Activated T-helper 17 cell treated with anti-CD3 and anti-CD28 coated beads, Interleukin-2, amount 50 U/mL, for 72 hours (primary cell): Measurements from ENCODE around the gene C6orf62. TPM values are rescaled to one million over a fixed set of nuclear protein-coding genes. Genes with fewer than 3 reads are reported as not detected.
"Not testable (repeated sequence)": the region's sequence is repeated elsewhere in the genome, so short reads cannot be mapped to it uniquely, and the experiment has no call there.

Experiments
- ATAC-seq: fragments of 150-1000 bp; cut with Tn5 transposase; replicated peaks from 2 replicates; pipeline ENCODE4 v1.10.0; 2021; ENCODE audit warnings: mild to moderate bottlenecking, moderate library complexity
- H3K27ac Mint-ChIP-seq: one replicate; pipeline ENCODE4 v1.8.0; 2022; ENCODE audit warnings: mixed read lengths
- H3K27me3 Mint-ChIP-seq: one replicate; pipeline ENCODE4 v1.8.0; 2022; ENCODE audit warnings: mixed read lengths
- H3K36me3 Mint-ChIP-seq: one replicate; pipeline ENCODE4 v1.8.0; 2022; ENCODE audit warnings: low read depth, mild to moderate bottlenecking, mixed read lengths
- H3K4me1 Mint-ChIP-seq: one replicate; pipeline ENCODE4 v1.8.0; 2022; ENCODE audit warnings: mixed read lengths
- H3K4me3 Mint-ChIP-seq: one replicate; pipeline ENCODE4 v1.8.0; 2022; ENCODE audit warnings: mild to moderate bottlenecking, mixed read lengths
- H3K9me3 Mint-ChIP-seq: one replicate; pipeline ENCODE4 v1.8.0; 2022; ENCODE audit warnings: mixed read lengths
- total RNA-seq, 2 donors: library from RNA; stranded (reverse); gene quantifications; one replicate each; pipeline ENCODE4 v1.2.3, GENCODE V29; 2022

The C6orf62 gene
- total RNA-seq, 2 donors from 2014 or later, result 106 to 185 TPM

GRCh38 chr6:24721461-24722215 lies 2.7 kb upstream of the C6orf62 start:
- Mint-ChIP-seq H3K4me1 (peaks cover 6% of the 10 kb centered on the region), H3K9me3 (no peaks in the 10 kb centered on the region), H3K27me3 (no peaks in the 10 kb centered on the region), H3K4me3 (peak overlapping the region; percentile 79), H3K36me3 (peaks cover 48% of the 10 kb centered on the region), H3K27ac (peak overlapping the region; percentile 99)
- peak; percentile 71 for ATAC-seq

- Mint-ChIP-seq H3K9me3 (no peaks in the 10 kb centered on the region), H3K4me1 (peaks cover 9% of the 10 kb centered on the region), H3K27ac (peak overlapping the region; percentile 99), H3K27me3 (no peaks in the 10 kb centered on the region), H3K4me3 (peak overlapping the region; percentile 79), H3K36me3 (peaks cover 56% of the 10 kb centered on the region)
- ATAC-seq, result peak; percentile 89
Observed at GRCh38 chr6:24720604-24721460, 1.9 kb upstream of the C6orf62 start.

DNA sequence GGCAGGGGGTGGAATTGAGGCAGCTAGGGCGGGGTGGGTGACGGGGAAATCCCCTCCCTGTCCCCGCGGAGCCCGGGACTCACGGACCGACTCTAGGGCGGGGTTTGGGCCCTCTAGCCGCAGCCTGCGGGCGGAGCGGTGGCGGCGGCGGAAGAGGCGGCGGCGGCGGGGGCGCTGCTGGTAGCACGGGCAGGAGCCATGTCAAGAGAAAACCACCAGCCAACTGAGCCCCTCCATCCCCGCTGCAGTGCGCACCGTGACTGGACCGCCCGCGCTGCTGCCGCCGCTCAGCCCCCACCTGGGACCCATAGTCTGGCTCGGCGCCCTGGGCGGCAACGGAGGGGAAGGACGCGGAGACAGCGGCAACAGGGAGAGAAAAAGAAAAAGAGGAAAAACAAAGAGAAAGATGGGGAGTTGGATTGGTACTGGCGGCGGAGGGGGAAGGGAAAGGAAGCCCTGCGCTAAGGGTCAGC lies 1.2 kb upstream of the C6orf62 start:
- Mint-ChIP-seq H3K36me3 (peaks cover 63% of the 10 kb centered on the region), H3K4me1 (peaks cover 12% of the 10 kb centered on the region), H3K27me3 (no peaks in the 10 kb centered on the region), H3K4me3 (peak overlapping the region; percentile 79), H3K27ac (peak overlapping the region; percentile 99), H3K9me3 (no peaks in the 10 kb centered on the region)
- peak; percentile 3 for ATAC-seq

- Mint-ChIP-seq H3K9me3 (no peaks in the 10 kb centered on the region), H3K36me3 (peaks cover 78% of the 10 kb centered on the region), H3K27me3 (no peaks in the 10 kb centered on the region), H3K4me3 (peak overlapping the region; percentile 79), H3K27ac (peak overlapping the region; percentile 99), H3K4me1 (peaks cover 22% of the 10 kb centered on the region)
- ATAC-seq, result no peak
Observed at GRCh38 chr6:24718449-24719124, 367 bp downstream of the C6orf62 start.

DNA sequence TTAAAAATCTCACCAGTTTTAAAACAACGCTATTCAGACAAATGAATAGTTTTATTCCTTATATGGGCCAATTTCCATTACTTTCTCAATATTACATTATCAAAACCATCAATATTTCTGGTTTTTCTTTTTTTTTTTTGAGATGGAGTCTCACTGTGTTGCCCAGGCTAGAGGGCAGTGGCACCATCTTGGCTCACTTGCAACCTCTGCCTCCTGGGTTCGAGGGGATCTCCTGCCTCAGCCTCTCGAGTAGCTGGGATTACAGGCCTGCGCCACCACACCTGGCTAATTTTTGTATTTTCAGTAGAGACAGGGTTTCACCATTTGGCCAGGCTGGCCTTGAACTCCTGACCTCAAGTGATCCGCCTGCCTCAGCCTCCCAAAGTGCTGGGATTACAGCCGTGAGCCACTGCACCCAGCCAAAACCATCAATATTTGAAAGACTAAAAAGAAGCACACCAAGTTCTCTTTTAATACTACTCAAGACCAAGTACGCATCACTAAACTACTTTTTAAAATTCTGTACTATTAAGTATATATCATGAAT lies 2.3 kb downstream of the C6orf62 start:
- Mint-ChIP-seq H3K27ac (peak overlapping the region; percentile 46), H3K4me3 (peak overlapping the region; percentile 79), H3K4me1 (peaks cover 31% of the 10 kb centered on the region), H3K36me3 (peaks cover 97% of the 10 kb centered on the region)
- not testable (repeated sequence) for ATAC-seq, H3K27me3 Mint-ChIP-seq, H3K9me3 Mint-ChIP-seq

- Mint-ChIP-seq H3K27ac (peak overlapping the region; percentile 73), H3K4me3 (peak overlapping the region; percentile 47)
- peak; percentile 59 for ATAC-seq
Observed at GRCh38 chr6:24710519-24711303, 8.2 kb downstream of the C6orf62 start.

GRCh38 chr6:24709014-24709711 lies 9.8 kb downstream of the C6orf62 start:
- ATAC-seq, result no peak
- no peak overlapping the region for H3K4me3 Mint-ChIP-seq
- no peaks in the 10 kb centered on the region for H3K27me3 Mint-ChIP-seq
- peaks cover 100% of the 10 kb centered on the region for H3K36me3 Mint-ChIP-seq
- H3K9me3 Mint-ChIP-seq, result no peaks in the 10 kb centered on the region
- H3K27ac Mint-ChIP-seq, result no peak overlapping the region
- peaks cover 40% of the 10 kb centered on the region for H3K4me1 Mint-ChIP-seq

More at GRCh38 chr6:24710519-24711303, 8.2 kb downstream of the C6orf62 start:
- peaks cover 40% of the 10 kb centered on the region for H3K4me1 Mint-ChIP-seq
- H3K36me3 Mint-ChIP-seq, result peaks cover 100% of the 10 kb centered on the region
- H3K27me3 Mint-ChIP-seq, result no peaks in the 10 kb centered on the region
- H3K9me3 Mint-ChIP-seq, result no peaks in the 10 kb centered on the region

- Mint-ChIP-seq H3K4me3 (no peak overlapping the region), H3K27ac (no peak overlapping the region), H3K36me3 (peaks cover 100% of the 10 kb centered on the region), H3K27me3 (no peaks in the 10 kb centered on the region), H3K4me1 (peaks cover 39% of the 10 kb centered on the region), H3K9me3 (no peaks in the 10 kb centered on the region)
- no peak for ATAC-seq
Observed at GRCh38 chr6:24708612-24709011, 10.3 kb downstream of the C6orf62 start.

DNA sequence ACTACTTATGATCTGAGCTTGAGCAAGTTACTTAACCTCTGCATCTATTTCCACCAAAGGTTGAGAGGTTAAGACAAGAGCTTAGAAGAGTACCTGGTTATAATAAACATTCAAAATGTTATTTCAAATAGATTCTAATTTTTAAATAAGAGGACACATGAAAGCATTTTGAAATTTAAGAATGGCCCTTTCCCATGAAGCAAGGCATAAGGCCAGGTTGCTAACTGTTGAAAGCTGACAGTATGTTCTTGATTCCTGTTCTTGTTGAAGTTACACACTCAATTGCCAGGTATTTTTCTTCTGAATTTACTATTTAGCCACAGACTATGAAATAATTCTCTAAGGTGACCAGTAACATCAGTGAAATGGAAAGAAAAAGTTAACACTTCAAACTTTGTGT lies 14.5 kb downstream of the C6orf62 start:
- Mint-ChIP-seq H3K9me3 (no peaks in the 10 kb centered on the region), H3K27me3 (no peaks in the 10 kb centered on the region), H3K4me3 (no peak overlapping the region), H3K36me3 (peaks cover 98% of the 10 kb centered on the region), H3K27ac (no peak overlapping the region), H3K4me1 (peaks cover 36% of the 10 kb centered on the region)
- no peak for ATAC-seq

GRCh38 chr6:24702720-24703282 lies 16.2 kb downstream of the C6orf62 start:
- no peak overlapping the region for H3K4me3 Mint-ChIP-seq
- peaks cover 38% of the 10 kb centered on the region for H3K4me1 Mint-ChIP-seq
- H3K27ac Mint-ChIP-seq, result peak overlapping the region; percentile 86
- H3K9me3 Mint-ChIP-seq, result no peaks in the 10 kb centered on the region
- no peak for ATAC-seq
- H3K36me3 Mint-ChIP-seq, result peaks cover 95% of the 10 kb centered on the region
- H3K27me3 Mint-ChIP-seq, result no peaks in the 10 kb centered on the region

DNA sequence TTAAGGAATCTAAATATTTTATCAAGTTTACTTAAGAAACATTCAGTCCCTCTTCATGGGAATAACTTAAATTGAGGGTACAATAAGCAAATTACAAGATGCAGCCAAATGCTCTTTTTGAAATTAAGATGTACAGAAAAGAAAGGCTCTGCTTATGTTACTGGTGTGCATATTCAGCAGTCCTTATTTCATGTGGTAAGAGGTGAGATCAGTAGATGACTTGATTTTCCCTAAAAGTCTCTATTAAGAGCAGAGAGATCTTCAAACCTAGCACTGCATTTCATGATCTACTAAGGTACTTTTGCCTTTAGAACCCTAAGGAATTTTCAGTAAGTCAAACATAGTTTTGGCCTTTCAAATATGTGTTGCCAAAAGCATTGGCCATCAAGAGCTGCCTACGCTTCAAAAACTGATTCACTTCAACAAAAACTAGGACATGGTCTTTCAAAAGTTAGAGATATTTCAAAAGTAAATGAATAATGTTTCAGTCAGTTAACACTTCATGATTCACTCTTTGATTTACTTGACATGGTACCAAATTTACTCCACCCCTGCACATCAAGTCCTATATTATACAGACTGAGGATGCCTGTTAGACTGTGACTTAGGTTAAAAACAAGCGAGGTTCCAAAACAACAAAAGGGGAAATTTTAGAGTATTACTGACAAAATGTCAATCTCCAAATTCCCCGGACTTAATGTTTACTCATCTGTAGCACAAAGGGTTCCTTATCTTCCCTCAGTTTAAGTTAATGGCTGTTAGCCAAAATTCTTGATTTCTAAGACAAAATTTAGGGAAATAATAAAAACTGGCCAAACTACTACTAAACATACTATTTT lies 19.2 kb downstream of the C6orf62 start:
- H3K36me3 Mint-ChIP-seq, result peaks cover 68% of the 10 kb centered on the region
- H3K27ac Mint-ChIP-seq, result peak overlapping the region; percentile 86
- peaks cover 38% of the 10 kb centered on the region for H3K4me1 Mint-ChIP-seq
- H3K4me3 Mint-ChIP-seq, result peak overlapping the region; percentile 53
- no peaks in the 10 kb centered on the region for H3K9me3 Mint-ChIP-seq
- no peaks in the 10 kb centered on the region for H3K27me3 Mint-ChIP-seq
- peak; percentile 92 for ATAC-seq

GRCh38 chr6:24696097-24696496 lies 22.9 kb downstream of the C6orf62 start:
- peak overlapping the region; percentile 72 for H3K27ac Mint-ChIP-seq
- H3K27me3 Mint-ChIP-seq, result no peaks in the 10 kb centered on the region
- ATAC-seq, result peak; percentile 55
- H3K4me3 Mint-ChIP-seq, result peak overlapping the region; percentile 61
- H3K36me3 Mint-ChIP-seq, result peaks cover 33% of the 10 kb centered on the region
- H3K9me3 Mint-ChIP-seq, result no peaks in the 10 kb centered on the region
- H3K4me1 Mint-ChIP-seq, result peaks cover 31% of the 10 kb centered on the region
